ENCODE measurements around the gene PHACTR1.

GRCh38 chr6:13238017-13238416, 521.5 kb downstream of the PHACTR1 start:
- TF ChIP-seq POLR2A (IDR thresholded peaks at IDR 0.05; ENCODE audit: low read depth, low read length) (no peak), POLR2AphosphoS5 (IDR thresholded peaks at IDR 0.05; ENCODE audit: low read depth, low read length) (no peak), TAF1 (IDR thresholded peaks at IDR 0.05; ENCODE audit: low read depth, low read length) (no peak), PAX5 (IDR thresholded peaks at IDR 0.05; ENCODE audit: insufficient read depth, low read length, severe bottlenecking) (no peak), SPI1 (IDR thresholded peaks at IDR 0.05; ENCODE audit: low read depth, low read length) (no peak)

Data from GM12891 (cell line).